Epithelial cell of esophagus (primary cell): ENCODE measurements around the gene ANKFY1.

Experiments
- DNase-seq: peaks from one replicate; pipeline ENCODE4 v3.0.0; 2010; ENCODE audit warnings: low read depth
- H3K4me3 ChIP-seq: 2 replicates; pipeline ENCODE4 v1.5.1; 2011; ENCODE audit warnings: mild to moderate bottlenecking, low read length, control low read depth
- TF ChIP-seq, protein P1 (sequence below): IDR thresholded peaks from 2 replicates; pipeline ENCODE4 v1.5.1; 2011; ENCODE audit warnings: low read depth, mild to moderate bottlenecking, low read length, control low read depth, inconsistent platforms; ENCODE audit not compliant: insufficient read depth; ENCODE audit errors: missing control alignments

ANKFY1 gene

GRCh38 chr17:4272213-4272971 lies 8.6 kb upstream of the ANKFY1 start:
- H3K4me3 ChIP-seq = no peak overlapping the region
- no peak for DNase-seq
- TF ChIP-seq, protein P1, sequence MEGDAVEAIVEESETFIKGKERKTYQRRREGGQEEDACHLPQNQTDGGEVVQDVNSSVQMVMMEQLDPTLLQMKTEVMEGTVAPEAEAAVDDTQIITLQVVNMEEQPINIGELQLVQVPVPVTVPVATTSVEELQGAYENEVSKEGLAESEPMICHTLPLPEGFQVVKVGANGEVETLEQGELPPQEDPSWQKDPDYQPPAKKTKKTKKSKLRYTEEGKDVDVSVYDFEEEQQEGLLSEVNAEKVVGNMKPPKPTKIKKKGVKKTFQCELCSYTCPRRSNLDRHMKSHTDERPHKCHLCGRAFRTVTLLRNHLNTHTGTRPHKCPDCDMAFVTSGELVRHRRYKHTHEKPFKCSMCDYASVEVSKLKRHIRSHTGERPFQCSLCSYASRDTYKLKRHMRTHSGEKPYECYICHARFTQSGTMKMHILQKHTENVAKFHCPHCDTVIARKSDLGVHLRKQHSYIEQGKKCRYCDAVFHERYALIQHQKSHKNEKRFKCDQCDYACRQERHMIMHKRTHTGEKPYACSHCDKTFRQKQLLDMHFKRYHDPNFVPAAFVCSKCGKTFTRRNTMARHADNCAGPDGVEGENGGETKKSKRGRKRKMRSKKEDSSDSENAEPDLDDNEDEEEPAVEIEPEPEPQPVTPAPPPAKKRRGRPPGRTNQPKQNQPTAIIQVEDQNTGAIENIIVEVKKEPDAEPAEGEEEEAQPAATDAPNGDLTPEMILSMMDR = no peak

- H3K4me3 ChIP-seq = no peak overlapping the region
- no peak for DNase-seq
- TF ChIP-seq, protein P1 = no peak
These were observed 7.0 kb upstream of the ANKFY1 start for GRCh38 chr17:4270736-4271135.

DNA sequence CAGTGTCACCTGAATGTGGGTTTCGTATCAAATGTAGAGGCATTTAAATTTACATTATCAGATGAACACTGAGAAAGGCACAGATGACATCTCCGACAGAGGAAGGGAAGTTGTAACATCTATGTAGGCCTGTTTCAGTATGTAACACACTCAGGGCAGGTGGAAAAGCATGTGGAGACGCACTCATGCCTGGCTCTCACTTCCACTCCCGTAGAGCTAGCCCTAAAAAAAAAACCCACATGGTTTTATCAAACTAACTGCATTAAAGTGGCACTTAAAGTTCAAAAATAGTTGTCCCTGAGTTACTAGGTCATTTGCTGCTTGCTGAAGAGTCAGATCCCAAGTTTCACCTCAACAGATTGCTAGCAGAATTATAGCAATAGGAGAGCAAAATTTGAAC lies 6.1 kb upstream of the ANKFY1 start:
- TF ChIP-seq, protein P1 = no peak
- H3K4me3 ChIP-seq = no peak overlapping the region
- no peak for DNase-seq

DNA sequence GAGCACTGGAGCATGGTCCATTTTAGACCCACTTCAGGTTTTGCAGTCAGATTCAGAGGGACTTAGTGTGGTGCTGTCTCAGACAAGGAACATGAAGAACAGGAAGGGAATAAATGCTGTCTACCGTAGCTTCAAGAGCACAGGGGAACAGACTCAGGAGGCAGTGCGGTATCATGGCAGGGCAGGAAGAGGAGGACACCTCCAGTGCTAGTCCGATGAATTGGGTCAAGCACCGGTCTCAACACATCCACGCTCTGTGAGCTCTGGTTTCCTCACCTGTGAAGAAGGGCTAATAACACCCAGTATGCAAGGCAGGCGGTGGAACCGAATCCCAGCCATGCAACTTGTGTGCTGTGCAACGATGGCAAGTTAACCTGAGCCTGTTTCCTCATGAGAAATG lies 3.6 kb upstream of the ANKFY1 start:
- TF ChIP-seq, protein P1 = no peak
- DNase-seq = no peak
- no peak overlapping the region for H3K4me3 ChIP-seq

GRCh38 chr17:4266550-4266949 lies 2.8 kb upstream of the ANKFY1 start:
- DNase-seq = no peak
- TF ChIP-seq, protein P1 = no peak
- no peak overlapping the region for H3K4me3 ChIP-seq

DNA sequence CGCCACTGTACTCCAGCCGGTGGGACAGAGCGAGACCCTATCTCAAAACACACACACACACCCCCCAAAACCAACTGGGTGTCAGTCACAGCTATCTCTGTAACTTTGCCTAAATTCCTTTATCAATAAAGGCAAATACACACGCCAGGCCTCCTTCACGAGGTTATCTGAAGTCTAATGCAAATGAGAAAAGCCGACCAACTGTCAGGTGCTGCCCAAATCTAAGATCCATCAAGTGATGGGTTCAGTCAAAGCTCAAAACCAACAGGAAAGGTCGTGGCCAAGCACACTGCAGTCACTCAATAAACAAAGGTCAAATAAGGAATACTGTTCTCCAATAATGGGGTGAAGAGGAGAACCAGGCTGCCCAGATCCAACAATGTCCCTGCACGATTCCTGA lies 1.1 kb downstream of the ANKFY1 start:
- TF ChIP-seq, protein P1 = no peak
- no peak for DNase-seq
- peak overlapping the region; percentile 84 for H3K4me3 ChIP-seq

- no peak for DNase-seq
- TF ChIP-seq, protein P1 = no peak
- no peak overlapping the region for H3K4me3 ChIP-seq
These were observed 2.3 kb downstream of the ANKFY1 start for GRCh38 chr17:4261452-4261851.
